ENCODE results near the gene SLC35E4.

Gene SLC35E4

DNA sequence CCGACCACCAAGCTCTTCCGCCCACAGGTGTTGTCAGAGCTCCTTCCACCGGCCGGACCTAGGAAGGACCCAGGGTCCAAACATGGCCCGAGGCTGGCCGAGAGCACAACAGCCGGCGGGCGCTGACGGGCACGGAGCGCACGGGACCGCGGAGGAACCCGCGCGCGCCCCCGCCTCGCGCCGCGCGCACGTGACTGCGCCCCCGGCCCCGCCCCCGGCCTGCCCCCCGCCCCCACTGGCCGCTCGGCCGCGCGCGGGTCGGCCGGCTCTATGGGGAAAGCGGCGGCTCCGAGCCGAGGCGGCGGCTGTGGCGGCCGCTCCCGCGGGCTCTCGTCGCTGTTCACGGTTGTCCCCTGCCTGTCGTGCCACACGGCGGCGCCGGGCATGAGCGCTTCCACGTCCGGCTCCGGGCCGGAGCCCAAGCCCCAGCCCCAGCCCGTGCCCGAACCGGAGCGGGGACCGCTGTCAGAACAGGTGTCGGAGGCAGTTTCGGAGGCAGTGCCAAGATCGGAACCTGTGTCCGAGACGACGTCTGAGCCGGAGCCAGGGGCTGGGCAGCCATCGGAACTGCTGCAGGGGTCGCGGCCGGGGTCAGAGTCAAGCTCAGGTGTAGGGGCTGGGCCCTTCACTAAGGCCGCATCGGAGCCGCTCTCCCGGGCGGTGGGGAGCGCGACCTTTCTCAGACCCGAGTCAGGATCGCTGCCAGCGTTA lies 59.2 kb downstream of the SLC35E4 start, which contains the start of gene OSBP2:
OSBP2 (plus strand) TSS at position 235 of the 711 bp plus-strand sequence; CDS start at position 271, 36 bp downstream.
- peak; percentile 39 for DNase-seq

DNA sequence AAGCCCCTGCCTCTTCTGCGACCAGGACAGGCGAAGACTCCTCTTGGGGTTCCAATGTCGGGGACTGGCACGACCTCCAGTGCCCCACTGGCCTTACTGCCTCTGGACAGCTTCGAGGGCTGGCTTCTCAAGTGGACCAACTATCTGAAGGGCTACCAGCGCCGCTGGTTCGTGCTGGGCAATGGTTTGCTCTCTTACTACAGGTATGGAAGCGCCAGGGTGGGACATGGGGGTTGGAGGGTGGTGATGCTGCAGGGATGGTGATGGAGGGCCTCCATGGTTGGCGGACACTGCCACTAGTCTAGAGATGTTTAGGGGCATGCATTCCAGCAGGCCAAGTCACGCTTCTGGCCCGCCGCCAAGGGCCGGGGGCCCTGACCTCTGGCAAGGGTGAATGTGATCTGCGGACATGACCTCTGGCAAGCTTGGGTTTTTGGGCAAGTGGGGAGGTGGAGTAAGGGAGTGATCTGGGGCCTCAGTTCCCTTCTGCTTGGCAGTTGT lies 59.8 kb downstream of the SLC35E4 start:
- DNase-seq: no peak

DNA sequence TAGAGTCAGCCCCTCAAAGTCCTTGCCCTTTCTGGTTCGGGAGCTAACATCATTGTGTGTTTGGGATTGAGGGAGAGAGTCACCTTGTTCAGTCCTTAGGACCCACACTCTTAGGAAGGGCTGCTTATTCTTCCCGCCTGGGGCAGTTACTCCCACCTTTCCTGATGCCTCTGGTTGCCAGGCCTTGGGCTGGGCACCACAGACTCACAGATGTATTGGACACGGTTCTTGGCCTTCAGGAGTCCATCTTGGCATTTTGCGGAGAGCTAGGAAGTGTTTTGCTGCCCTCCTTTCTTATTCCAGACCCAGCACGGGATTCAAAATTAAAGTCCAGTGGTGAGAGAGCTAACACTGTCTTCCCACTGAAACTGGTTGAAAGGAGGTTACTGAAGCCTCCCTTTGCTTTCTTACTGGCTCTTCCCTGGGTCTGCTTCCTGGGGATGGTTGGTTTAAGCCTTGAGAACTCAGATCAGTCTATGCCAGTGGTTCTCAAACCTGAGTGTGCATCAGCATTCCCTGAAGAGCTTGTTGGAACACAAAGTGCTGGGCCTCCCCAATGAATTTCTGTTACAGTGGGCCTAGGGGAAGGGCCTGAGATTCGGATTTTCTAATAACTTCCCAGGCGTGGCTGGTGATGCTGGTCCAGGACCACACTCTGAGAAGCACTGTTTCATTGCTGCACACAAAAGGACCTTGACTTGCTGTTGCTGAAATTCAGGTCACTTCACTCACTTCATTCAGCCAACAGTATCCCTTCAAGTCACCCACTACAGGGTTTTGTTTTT lies 60.5 kb downstream of the SLC35E4 start:
- DNase-seq: no peak
